NB4 (cell line): ENCODE results near the gene SIRT1.

Experiments
- MYC ChIP-seq: IDR thresholded peaks from 2 replicates; pipeline ENCODE4 v1.6.1; 2011; ENCODE audit warnings: low read depth, low read length
- POLR2A ChIP-seq: IDR thresholded peaks from 2 replicates; pipeline ENCODE4 v1.6.1; 2011; ENCODE audit warnings: mild to moderate bottlenecking; ENCODE audit not compliant: insufficient read length; ENCODE audit errors: extremely low read depth
- TF ChIP-seq, protein P1 (sequence below): IDR thresholded peaks from one replicate; pipeline ENCODE4 v1.5.1; 2012; ENCODE audit warnings: low read depth, low read length
- TF ChIP-seq, protein P2 (sequence below): IDR thresholded peaks from 2 replicates; pipeline ENCODE4 v1.6.1; 2011; ENCODE audit warnings: low read depth, low read length

DNA sequence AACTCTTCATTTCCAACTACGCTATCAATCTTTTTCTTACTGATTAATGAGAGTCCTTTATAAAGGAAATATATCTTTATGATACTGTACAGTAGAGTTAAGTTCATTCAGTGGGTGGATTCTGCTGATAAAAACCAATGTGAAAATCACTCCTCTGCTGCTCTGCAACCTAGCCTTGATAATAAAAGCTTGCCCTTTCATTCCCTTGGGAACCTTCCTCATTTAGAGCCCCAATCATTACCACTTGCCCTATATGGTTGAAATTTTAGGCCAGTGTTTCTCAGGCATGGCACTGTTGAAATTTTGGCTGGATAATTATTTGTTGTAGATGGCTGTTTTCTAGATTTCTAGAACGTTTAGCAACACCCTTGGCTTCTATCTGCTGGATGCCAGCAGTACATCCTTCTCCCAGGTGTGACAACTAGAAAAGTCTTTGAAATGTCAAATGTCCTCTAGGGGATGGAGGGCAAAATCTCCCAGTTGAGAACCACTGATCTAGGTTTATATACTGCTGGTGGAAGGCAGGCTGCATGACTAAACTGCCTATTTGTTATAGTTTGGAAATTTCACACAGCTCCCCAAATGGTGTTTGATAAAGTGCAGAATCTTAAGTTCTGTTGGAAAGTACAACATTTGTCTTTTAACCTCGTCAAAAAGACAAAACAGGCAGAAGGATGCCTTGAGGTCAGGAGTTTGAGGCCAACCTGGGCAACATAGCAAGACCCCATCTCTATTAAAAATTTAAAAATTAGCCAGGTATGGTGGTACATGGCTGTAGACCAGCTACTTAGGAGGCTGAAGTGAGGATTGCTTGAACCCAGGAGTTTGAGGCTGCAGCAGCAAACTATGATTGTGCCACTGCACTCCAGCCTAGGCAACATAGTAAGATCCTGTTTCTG, 8.9 kb upstream of the SIRT1 start:
- TF ChIP-seq POLR2A (no peak), MYC (no peak)
- TF ChIP-seq, protein P1, sequence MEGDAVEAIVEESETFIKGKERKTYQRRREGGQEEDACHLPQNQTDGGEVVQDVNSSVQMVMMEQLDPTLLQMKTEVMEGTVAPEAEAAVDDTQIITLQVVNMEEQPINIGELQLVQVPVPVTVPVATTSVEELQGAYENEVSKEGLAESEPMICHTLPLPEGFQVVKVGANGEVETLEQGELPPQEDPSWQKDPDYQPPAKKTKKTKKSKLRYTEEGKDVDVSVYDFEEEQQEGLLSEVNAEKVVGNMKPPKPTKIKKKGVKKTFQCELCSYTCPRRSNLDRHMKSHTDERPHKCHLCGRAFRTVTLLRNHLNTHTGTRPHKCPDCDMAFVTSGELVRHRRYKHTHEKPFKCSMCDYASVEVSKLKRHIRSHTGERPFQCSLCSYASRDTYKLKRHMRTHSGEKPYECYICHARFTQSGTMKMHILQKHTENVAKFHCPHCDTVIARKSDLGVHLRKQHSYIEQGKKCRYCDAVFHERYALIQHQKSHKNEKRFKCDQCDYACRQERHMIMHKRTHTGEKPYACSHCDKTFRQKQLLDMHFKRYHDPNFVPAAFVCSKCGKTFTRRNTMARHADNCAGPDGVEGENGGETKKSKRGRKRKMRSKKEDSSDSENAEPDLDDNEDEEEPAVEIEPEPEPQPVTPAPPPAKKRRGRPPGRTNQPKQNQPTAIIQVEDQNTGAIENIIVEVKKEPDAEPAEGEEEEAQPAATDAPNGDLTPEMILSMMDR = no peak
- TF ChIP-seq, protein P2, sequence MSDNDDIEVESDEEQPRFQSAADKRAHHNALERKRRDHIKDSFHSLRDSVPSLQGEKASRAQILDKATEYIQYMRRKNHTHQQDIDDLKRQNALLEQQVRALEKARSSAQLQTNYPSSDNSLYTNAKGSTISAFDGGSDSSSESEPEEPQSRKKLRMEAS = no peak
